Astrocyte of the cerebellum (primary cell): Measurements from ENCODE around the gene PDAP1.
"Not testable (repeated sequence)": the region's sequence is repeated elsewhere in the genome, so short reads cannot be mapped to it uniquely, and the experiment has no call there.

Source experiments
- DNase-seq: peaks from one replicate; pipeline ENCODE4 v3.0.0-alpha.2; 2011; ENCODE audit warnings: low read depth
- H3K4me3 ChIP-seq: 2 replicates; pipeline ENCODE4 v1.5.1; 2011; ENCODE audit warnings: mild to moderate bottlenecking, low read depth, low read length, moderate library complexity
- CTCF ChIP-seq: IDR thresholded peaks from 2 replicates; pipeline ENCODE4 v1.5.1; 2012; ENCODE audit warnings: low read length, low read depth, moderate library complexity, mild to moderate bottlenecking; ENCODE audit errors: missing control alignments
- in situ Hi-C: cut with HindIII; loops from 2 replicates; pipeline ENCODE4 v1.10.0; 2017; ENCODE audit warnings: low sequenced_read_pairs

Gene PDAP1

GRCh38 chr7:99355098-99355497 lies 53.3 kb downstream of the PDAP1 start:
- in situ Hi-C loops: no loop called here
- DNase-seq: no peak
- TF ChIP-seq CTCF: no peak
- H3K4me3 ChIP-seq: no peak overlapping the region

- no peak for TF ChIP-seq CTCF
- DNase-seq: no peak
- no peak overlapping the region for H3K4me3 ChIP-seq
- in situ Hi-C loops: no loop called here
These were observed 56.1 kb downstream of the PDAP1 start for GRCh38 chr7:99352247-99352646.

GRCh38 chr7:99350641-99351040 lies 57.8 kb downstream of the PDAP1 start:
- DNase-seq, in situ Hi-C loops, H3K4me3 ChIP-seq: not testable (repeated sequence)
